Endothelial cell of umbilical vein (primary cell): ENCODE measurements around the gene ASB7. TPM values are rescaled to one million over a fixed set of nuclear protein-coding genes. Genes with fewer than 3 reads are reported as not detected.

Experiments used
- BruUV-seq: library from RNA; stranded (reverse); fragments of 400-500 nt; replicated peaks from 2 replicates; lab custom pipeline; 2021; lab: Mats Ljungman, UMichigan
- CTCF ChIA-PET: fragments of 300-600, 350-600 bp; sonication (Branson Sonifier 250); formaldehyde crosslinking; loops from one replicate; lab custom pipeline; 2021; ENCODE audit warnings: antibody characterized with exemption, inconsistent platforms; lab: Charles Lee
- POLR2A ChIA-PET: fragments of 300-600, 350-600 bp; sonication (Branson Sonifier 250); formaldehyde crosslinking; loops from one replicate; lab custom pipeline; 2021; ENCODE audit warnings: antibody characterized with exemption, inconsistent platforms; lab: Charles Lee
- DNase-seq: peaks from one replicate; pipeline ENCODE4 v3.0.0-alpha.2; 2011; ENCODE audit warnings: low read depth, low spot score
- FAIRE-seq: peaks from 2 replicates; lab custom pipeline; 2011; peaks lifted over from hg19 to GRCh38; lab: Jason Lieb, UNC
- H2AFZ ChIP-seq: 2 replicates; pipeline ENCODE4 v1.6.0; 2012; ENCODE audit warnings: low read depth, low read length, control low read depth, inconsistent platforms
- H3K27ac ChIP-seq: 2 replicates; pipeline ENCODE4 v1.5.1; 2011; ENCODE audit warnings: low read depth, mild to moderate bottlenecking, control low read depth, low read length, moderate library complexity; ENCODE audit not compliant: insufficient read depth
- H3K27me3 ChIP-seq, 2 experiments: 2 replicates each; pipeline versions ENCODE4 v1.6.0 to v1.6.1; 2011; ENCODE audit warnings: low read length in 2 of 2, mixed read lengths in 1 of 2; ENCODE audit not compliant: control insufficient read depth in 2 of 2, insufficient read depth in 2 of 2
- H3K36me3 ChIP-seq, 2 experiments: 2 replicates in 1 of 2; 3 replicates in 1 of 2; pipeline ENCODE4 v1.5.1; 2011; ENCODE audit warnings: low read length in 2 of 2, mild to moderate bottlenecking in 1 of 2, moderate library complexity in 1 of 2; ENCODE audit not compliant: control insufficient read depth in 2 of 2, insufficient read depth in 2 of 2; ENCODE audit errors: extremely low read depth in 1 of 2
- H3K4me1 ChIP-seq: 3 replicates; pipeline ENCODE4 v1.5.1; 2011; ENCODE audit warnings: mild to moderate bottlenecking, low read length; ENCODE audit not compliant: control insufficient read depth, insufficient read depth; ENCODE audit errors: extremely low read depth
- H3K4me2 ChIP-seq: 2 replicates; pipeline ENCODE4 v1.6.1; 2011; ENCODE audit warnings: low read length, control low read depth, mixed read lengths; ENCODE audit not compliant: insufficient read depth
- H3K4me3 ChIP-seq, 3 experiments: fragments of 200-600 bp in 1 of 3; sonication (generic), shearing (Covaris generic) in 1 of 3; replicated peaks in 1 of 3; 2 replicates each; pipeline ENCODE4 v1.5.1; 2011 to 2016; ENCODE audit warnings: control low read depth in 3 of 3, low read length in 3 of 3, mild to moderate bottlenecking in 2 of 3, inconsistent platforms in 1 of 3, low read depth in 1 of 3, moderate library complexity in 1 of 3; ENCODE audit not compliant: insufficient read depth in 1 of 3
- H3K79me2 ChIP-seq: 2 replicates; pipeline ENCODE4 v1.6.0; 2012; ENCODE audit warnings: low read length, inconsistent platforms; ENCODE audit not compliant: control insufficient read depth, insufficient read depth
- H3K9ac ChIP-seq: replicated peaks from 2 replicates; pipeline ENCODE3; 2011; ENCODE audit warnings: low read length, control low read depth; ENCODE audit not compliant: insufficient read depth; ENCODE audit errors: extremely low read depth
- H3K9me1 ChIP-seq: replicated peaks from 3 replicates; pipeline ENCODE4 v1.6.0; 2011; ENCODE audit warnings: mild to moderate bottlenecking, low read length; ENCODE audit not compliant: control insufficient read depth, insufficient read depth; ENCODE audit errors: extremely low read depth
- H3K9me3 ChIP-seq: replicated peaks from 2 replicates; pipeline ENCODE4 v1.5.1; 2012; ENCODE audit warnings: low read length, inconsistent platforms; ENCODE audit not compliant: control insufficient read depth, insufficient read depth
- H4K20me1 ChIP-seq: replicated peaks from 2 replicates; pipeline ENCODE3; 2011; ENCODE audit warnings: mild to moderate bottlenecking, low read length; ENCODE audit not compliant: control insufficient read depth, insufficient read depth; ENCODE audit errors: extremely low read depth
- EZH2 ChIP-seq: IDR thresholded peaks from 2 replicates; pipeline ENCODE4 v1.6.1; 2012; ENCODE audit warnings: borderline replicate concordance, low read depth, mild to moderate bottlenecking, moderate library complexity, low read length, inconsistent platforms; ENCODE audit not compliant: severe bottlenecking
- FOS ChIP-seq: IDR thresholded peaks from 2 replicates; pipeline ENCODE4 v1.6.1; 2011; ENCODE audit warnings: mild to moderate bottlenecking, low read length, moderate library complexity, borderline replicate concordance; ENCODE audit not compliant: insufficient read depth
- GATA2 ChIP-seq: IDR thresholded peaks from 2 replicates; pipeline ENCODE4 v1.7.0; 2011; ENCODE audit warnings: low read depth, mild to moderate bottlenecking, moderate library complexity, mixed read lengths, low read length; ENCODE audit not compliant: insufficient read length, insufficient read depth
- JUN ChIP-seq: IDR thresholded peaks from 2 replicates; pipeline ENCODE4 v1.6.1; 2011; ENCODE audit warnings: borderline replicate concordance, low read depth; ENCODE audit not compliant: insufficient read length, insufficient read depth
- MAX ChIP-seq: IDR thresholded peaks from 2 replicates; pipeline ENCODE4 v1.6.1; 2011; ENCODE audit not compliant: insufficient read depth, insufficient read length
- MYC ChIP-seq: IDR thresholded peaks from one replicate; pipeline ENCODE4 v1.6.1; 2011; ENCODE audit warnings: mild to moderate bottlenecking, low read depth, low read length
- POLR2A ChIP-seq: IDR thresholded peaks from 2 replicates; pipeline ENCODE4 v1.6.1; 2012; ENCODE audit warnings: low read depth, mild to moderate bottlenecking, control low read depth, low read length
- POLR2AphosphoS5 ChIP-seq: IDR thresholded peaks from 2 replicates; pipeline ENCODE4 v1.6.1; 2012; ENCODE audit warnings: low read depth, mild to moderate bottlenecking, control low read depth, low read length, moderate library complexity; ENCODE audit not compliant: insufficient read depth
- dilution Hi-C: fragments of 300-500 bp; cut with MboI; formaldehyde crosslinking; loops from one replicate; pipeline ENCODE4 v1.15.0; 2019; ENCODE audit warnings: low sequenced_read_pairs; ENCODE audit not compliant: extremely low pct_ligation_motif_present
- intact Hi-C: fragments of 100-400 bp; cut with micrococcal nuclease; formaldehyde crosslinking; loops from one replicate; pipeline ENCODE4 v1.10.0; 2022
- polyA plus RNA-seq, 4 experiments: library from polyadenylated mRNA; depleted of rRNA in 3 of 4; stranded (reverse) in 3 of 4; unstranded in 1 of 4; fragments of >200 nt; gene quantifications; 2 replicates each; pipeline versions ENCODE4 v1.2.1 to v1.2.3, GENCODE V29; 2011 to 2012; ENCODE audit warnings: missing spikeins in 1 of 4
- total RNA-seq: library from RNA; stranded (reverse); gene quantifications from 2 replicates; pipeline ENCODE4 v1.2.3, GENCODE V29; 2021
- TF ChIP-seq, protein P1 (sequence below), 2 donors: IDR thresholded peaks; 1 replicate in 1 of 2; 2 replicates in 1 of 2; pipeline ENCODE4 v1.5.1; 2011; ENCODE audit warnings: low read length in 2 of 2, mild to moderate bottlenecking in 2 of 2, moderate library complexity in 2 of 2, control low read depth in 1 of 2, inconsistent platforms in 1 of 2, low read depth in 1 of 2; ENCODE audit not compliant: insufficient read depth in 1 of 2; ENCODE audit errors: extremely low read depth in 1 of 2

ASB7 gene
- total and polyA plus RNA-seq, 2 donors (not counting 3 experiments of a cell fraction or from before 2014, with no cell fraction given) = 6.8 to 13.3 TPM

GRCh38 chr15:100686021-100686724 lies 83.8 kb downstream of the ASB7 start:
- Histone ChIP-seq H4K20me1 (no peaks in the 10 kb centered on the region), H3K27ac (no peak overlapping the region), H3K9ac (no peak overlapping the region), H2AFZ (no peak overlapping the region), H3K79me2 (no peaks in the 10 kb centered on the region), H3K4me1 (peaks cover 5% of the 10 kb centered on the region), H3K4me3 (no peak overlapping the region), H3K27me3 (no peaks in the 10 kb centered on the region), H3K4me2 (no peak overlapping the region), H3K9me3 (no peaks in the 10 kb centered on the region), H3K9me1 (no peaks in the 10 kb centered on the region), H3K36me3 (no peaks in the 10 kb centered on the region)
- dilution Hi-C loops (no loop called here), intact Hi-C loops (no loop called here)
- CTCF ChIA-PET = no interaction called here
- no TSS peak for BruUV-seq
- DNase-seq (no peak), FAIRE-seq (no peak)
- POLR2A ChIA-PET = no interaction called here
- TF ChIP-seq, protein P1, sequence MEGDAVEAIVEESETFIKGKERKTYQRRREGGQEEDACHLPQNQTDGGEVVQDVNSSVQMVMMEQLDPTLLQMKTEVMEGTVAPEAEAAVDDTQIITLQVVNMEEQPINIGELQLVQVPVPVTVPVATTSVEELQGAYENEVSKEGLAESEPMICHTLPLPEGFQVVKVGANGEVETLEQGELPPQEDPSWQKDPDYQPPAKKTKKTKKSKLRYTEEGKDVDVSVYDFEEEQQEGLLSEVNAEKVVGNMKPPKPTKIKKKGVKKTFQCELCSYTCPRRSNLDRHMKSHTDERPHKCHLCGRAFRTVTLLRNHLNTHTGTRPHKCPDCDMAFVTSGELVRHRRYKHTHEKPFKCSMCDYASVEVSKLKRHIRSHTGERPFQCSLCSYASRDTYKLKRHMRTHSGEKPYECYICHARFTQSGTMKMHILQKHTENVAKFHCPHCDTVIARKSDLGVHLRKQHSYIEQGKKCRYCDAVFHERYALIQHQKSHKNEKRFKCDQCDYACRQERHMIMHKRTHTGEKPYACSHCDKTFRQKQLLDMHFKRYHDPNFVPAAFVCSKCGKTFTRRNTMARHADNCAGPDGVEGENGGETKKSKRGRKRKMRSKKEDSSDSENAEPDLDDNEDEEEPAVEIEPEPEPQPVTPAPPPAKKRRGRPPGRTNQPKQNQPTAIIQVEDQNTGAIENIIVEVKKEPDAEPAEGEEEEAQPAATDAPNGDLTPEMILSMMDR (IDR thresholded peaks at IDR 0.05; ENCODE audit: extremely low read depth in 1 of 2, insufficient read depth in 1 of 2, low read depth in 1 of 2, low read length in 2 of 2) = no peak
- TF ChIP-seq POLR2A (no peak), MAX (no peak), FOS (no peak), EZH2 (no peak), GATA2 (no peak), JUN (no peak), POLR2AphosphoS5 (no peak), MYC (no peak)
